Measurements from ENCODE around the gene NPW.

GRCh38 chr16:2053211-2053610 is 33.6 kb downstream of the NPW start:
- TF ChIP-seq CTCF (conservative IDR thresholded peaks at IDR 0.05) (no peak), ZFX (IDR thresholded peaks at IDR 0.05) (no peak)
